Gastroesophageal sphincter (tissue), 3 donors: ENCODE measurements around the gene FUT8.

ENCODE experiments used
- CTCF ChIP-seq, 4 experiments: fragments of 200-600 bp in 2 of 4; fragments of 450-650 bp in 2 of 4; sonication (generic) in 1 of 4; IDR thresholded peaks; one replicate each; pipeline ENCODE4 v1.5.1; 2017 to 2019; ENCODE audit warnings: antibody characterized with exemption in 4 of 4, mild to moderate bottlenecking in 2 of 4, moderate library complexity in 2 of 4
- EP300 ChIP-seq: sonication (generic); formaldehyde crosslinking; IDR thresholded peaks from one replicate; pipeline ENCODE4 v1.6.1; 2017; ENCODE audit warnings: antibody characterized with exemption, mild to moderate bottlenecking
- POLR2A ChIP-seq, 2 donors: fragments of 450-650 bp; IDR thresholded peaks; one replicate each; pipeline ENCODE4 v1.6.1; 2017; ENCODE audit warnings: antibody characterized with exemption in 2 of 2, mild to moderate bottlenecking in 2 of 2, moderate library complexity in 1 of 2
- POLR2AphosphoS5 ChIP-seq: sonication (generic); formaldehyde crosslinking; IDR thresholded peaks from one replicate; pipeline ENCODE4 v1.6.1; 2017; ENCODE audit warnings: antibody characterized with exemption

DNA sequence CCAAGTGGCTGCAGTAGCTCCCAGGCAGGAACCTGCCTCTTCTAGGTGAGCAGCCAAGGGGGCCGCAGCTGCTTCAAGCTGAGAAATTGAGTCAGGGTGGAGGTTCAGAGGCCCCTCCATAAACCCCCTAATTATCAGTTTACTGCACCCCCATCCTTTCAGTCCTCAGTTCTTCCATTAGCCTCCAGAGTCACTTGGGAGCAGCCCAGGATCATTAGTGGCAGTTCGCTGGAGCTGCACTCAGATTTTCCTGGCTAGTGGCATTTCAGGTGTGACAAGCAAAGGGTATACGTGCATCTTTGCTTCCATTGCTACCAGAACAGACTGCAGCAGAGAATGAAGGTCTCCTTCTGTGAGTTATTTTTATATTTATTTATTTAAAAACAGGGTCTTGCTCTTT lies 358.7 kb downstream of the FUT8 start:
- TF ChIP-seq CTCF (IDR thresholded peaks at IDR 0.05) = no peak
- TF ChIP-seq POLR2A (IDR thresholded peaks at IDR 0.05) = no peak
- no peak for TF ChIP-seq EP300
- TF ChIP-seq POLR2AphosphoS5 = no peak
